Neural progenitor cell (in vitro differentiated cells): ENCODE results near the gene KCNJ10.

Source experiments
- EZH2 ChIP-seq: fragments of 200-600 bp; sonication (generic); IDR thresholded peaks from 2 replicates; pipeline ENCODE4 v1.6.1; 2017; ENCODE audit warnings: antibody characterized with exemption, mild to moderate bottlenecking, moderate library complexity
- EZH2phosphoT487 ChIP-seq: fragments of 200-600 bp; sonication (generic); IDR thresholded peaks from 2 replicates; pipeline ENCODE4 v1.6.1; 2017; ENCODE audit warnings: antibody characterized with exemption
- TF ChIP-seq, protein P1 (sequence below): fragments of 200-600 bp; sonication (generic); IDR thresholded peaks from 2 replicates; pipeline ENCODE4 v1.5.1; 2017; ENCODE audit warnings: antibody characterized with exemption, mild to moderate bottlenecking

DNA sequence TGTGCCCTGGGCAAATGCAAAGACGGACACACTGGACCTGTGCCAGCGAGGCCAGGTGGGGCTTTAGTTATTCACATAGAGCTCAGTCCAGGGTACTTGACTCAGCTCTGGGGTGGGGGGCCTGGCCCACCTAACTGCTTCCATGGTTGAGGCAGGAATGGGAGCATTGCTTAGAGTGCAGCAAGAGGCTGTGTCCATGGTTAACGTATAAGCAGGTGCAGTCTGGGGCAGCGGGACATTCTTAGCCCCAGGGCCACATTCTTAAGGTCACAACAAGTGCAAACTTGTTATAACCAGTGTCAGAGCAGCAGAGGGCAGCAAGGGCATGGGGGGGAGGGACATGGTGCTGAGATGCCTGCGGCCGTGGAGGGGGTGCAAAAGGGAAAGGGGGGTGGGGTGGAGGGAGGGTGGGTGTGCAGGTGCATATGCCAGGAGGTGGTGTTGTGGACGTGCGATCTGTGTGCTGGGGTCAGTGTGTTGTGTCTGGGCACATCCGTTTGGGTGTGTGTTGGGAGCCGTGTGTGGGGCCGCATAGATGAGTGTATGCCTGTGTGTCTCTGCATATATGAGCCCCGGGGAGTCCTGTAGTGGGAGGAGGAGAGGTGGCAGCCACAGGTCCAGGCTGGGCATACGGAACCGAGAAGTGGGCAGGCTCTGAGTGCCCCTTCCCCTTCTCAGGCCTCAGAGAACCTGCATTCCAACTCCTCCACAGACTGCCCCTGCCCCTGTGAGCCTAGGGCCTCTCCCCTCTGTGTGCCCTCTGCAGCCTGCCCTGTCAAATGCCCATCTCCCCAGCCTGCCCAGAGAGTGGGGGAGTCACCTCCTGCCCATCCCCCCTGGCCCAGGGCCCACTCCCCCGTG is 8.4 kb downstream of the KCNJ10 start:
- TF ChIP-seq, protein P1, sequence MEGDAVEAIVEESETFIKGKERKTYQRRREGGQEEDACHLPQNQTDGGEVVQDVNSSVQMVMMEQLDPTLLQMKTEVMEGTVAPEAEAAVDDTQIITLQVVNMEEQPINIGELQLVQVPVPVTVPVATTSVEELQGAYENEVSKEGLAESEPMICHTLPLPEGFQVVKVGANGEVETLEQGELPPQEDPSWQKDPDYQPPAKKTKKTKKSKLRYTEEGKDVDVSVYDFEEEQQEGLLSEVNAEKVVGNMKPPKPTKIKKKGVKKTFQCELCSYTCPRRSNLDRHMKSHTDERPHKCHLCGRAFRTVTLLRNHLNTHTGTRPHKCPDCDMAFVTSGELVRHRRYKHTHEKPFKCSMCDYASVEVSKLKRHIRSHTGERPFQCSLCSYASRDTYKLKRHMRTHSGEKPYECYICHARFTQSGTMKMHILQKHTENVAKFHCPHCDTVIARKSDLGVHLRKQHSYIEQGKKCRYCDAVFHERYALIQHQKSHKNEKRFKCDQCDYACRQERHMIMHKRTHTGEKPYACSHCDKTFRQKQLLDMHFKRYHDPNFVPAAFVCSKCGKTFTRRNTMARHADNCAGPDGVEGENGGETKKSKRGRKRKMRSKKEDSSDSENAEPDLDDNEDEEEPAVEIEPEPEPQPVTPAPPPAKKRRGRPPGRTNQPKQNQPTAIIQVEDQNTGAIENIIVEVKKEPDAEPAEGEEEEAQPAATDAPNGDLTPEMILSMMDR = no peak
- no peak for TF ChIP-seq EZH2phosphoT487
- no peak for TF ChIP-seq EZH2
